HG03095 (cell line): Measurements from ENCODE around the gene CDCP1.

ENCODE experiments used
- ATAC-seq: cut with Tn5 transposase; IDR thresholded peaks from one replicate; pipeline ENCODE4 v1.9.1; 2021; ENCODE audit warnings: moderate library complexity; ENCODE audit not compliant: unreplicated experiment

The CDCP1 gene, protein sequence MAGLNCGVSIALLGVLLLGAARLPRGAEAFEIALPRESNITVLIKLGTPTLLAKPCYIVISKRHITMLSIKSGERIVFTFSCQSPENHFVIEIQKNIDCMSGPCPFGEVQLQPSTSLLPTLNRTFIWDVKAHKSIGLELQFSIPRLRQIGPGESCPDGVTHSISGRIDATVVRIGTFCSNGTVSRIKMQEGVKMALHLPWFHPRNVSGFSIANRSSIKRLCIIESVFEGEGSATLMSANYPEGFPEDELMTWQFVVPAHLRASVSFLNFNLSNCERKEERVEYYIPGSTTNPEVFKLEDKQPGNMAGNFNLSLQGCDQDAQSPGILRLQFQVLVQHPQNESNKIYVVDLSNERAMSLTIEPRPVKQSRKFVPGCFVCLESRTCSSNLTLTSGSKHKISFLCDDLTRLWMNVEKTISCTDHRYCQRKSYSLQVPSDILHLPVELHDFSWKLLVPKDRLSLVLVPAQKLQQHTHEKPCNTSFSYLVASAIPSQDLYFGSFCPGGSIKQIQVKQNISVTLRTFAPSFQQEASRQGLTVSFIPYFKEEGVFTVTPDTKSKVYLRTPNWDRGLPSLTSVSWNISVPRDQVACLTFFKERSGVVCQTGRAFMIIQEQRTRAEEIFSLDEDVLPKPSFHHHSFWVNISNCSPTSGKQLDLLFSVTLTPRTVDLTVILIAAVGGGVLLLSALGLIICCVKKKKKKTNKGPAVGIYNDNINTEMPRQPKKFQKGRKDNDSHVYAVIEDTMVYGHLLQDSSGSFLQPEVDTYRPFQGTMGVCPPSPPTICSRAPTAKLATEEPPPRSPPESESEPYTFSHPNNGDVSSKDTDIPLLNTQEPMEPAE

DNA sequence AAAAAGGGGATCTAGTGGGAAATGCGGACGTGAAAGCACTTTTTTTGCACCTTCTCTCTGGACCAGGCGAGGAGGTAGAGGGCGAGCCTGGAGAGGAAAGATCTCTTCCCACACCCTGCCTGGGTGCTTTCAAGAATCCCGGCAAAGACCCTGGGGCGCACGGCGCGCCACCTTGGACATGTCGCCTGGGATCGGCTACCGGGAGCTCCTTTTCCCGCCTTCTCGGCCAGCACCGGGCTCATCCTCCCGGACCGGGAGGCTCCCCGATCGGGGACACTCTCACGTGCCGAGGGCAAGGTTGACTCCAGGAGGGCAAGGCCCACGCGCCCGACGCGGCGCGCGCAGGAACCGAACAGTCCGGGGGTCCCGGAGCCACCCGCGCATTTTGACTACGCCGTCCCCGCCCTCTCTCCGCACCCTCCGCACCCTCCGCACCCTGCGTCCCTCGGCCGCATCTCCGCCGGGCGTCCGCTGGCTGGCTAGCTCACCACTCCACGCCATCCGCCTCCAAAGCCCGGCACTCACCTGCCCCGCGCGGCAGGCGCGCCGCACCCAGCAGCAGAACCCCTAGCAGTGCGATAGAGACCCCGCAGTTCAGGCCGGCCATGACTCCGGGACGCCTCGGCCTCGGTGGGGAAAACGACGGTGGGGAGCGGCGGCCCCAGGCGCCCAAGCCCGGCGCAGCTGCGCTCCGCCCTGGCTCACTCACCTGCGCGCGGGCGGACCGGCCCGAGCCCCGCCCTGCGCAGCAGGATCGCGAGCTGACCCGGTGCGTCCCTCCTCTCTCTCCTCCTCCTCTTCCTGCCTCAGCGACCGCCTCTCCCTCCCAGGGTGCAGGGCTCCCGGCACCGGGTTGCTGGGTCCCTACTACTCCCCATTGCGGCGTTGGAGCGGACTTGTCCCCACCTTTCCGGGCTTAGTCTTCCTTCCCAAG, at the start of gene CDCP1:
Gene CDCP1, minus strand, starts transcription at position 698 of the 934 bp plus-strand sequence. Its CDS starts 91 bp downstream, at position 607.
- no peak for ATAC-seq

DNA sequence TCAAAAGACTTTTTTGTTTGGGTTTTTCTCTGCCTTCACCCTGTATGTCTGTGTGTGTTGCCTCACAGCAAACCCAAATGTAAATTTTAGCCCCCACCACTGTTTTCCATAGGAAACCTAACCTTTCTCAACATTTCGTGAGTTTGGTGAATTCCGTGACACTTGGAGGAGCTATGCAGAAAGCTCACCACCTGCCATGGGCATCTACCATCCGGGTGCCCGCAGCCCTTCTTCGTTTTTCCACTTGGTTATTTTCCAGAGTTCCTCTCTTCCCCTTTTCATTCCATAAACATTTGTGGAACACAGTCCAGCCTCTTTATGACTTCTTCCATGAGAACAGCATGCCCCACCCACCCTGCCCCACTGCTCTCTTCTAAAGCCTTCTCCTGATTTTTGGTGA, 48.6 kb upstream of the CDCP1 start:
- ATAC-seq: no peak

DNA sequence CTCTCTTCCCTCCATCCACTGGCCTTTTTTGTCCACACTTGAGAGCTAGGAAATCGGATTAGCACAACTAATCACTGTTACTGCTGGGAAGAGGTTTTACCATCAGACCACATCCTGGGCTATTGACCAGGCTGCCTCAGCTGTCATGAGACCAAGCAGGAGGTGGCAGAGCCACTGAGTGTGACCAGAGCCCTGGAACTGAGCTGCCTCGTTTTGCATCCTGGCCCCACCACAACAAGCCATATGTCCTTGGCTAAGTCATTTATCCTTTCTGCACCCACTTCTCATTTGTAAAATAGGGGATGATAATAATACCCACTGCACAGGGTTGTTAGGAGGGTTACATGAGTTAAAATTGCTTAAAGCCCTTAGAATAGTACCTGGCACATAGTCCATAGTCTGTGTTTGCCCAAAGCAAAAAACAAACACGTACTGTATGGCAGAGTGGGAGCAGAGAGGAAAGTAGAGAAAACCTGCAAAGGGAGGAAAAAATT, 45.8 kb upstream of the CDCP1 start:
- ATAC-seq: no peak

DNA sequence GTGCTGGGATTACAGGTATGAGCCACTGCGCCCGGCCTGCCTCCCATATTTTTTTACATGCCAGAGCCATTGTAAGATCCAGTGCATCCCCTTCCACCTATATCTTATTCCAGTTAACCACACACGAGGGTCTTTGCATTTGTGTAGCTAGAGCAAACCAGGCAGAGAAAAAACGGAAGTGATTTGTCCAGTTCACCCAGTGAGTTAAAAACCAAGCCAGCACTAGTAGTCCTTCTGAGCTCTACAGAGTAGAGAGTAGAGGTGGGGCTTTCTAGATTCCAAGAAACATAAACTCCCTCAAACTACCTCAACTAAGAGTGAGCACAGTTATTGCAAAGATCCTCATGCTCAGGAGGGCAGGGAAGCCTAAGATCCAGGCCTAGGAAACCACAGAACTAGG, 45.2 kb upstream of the CDCP1 start:
- no peak for ATAC-seq

DNA sequence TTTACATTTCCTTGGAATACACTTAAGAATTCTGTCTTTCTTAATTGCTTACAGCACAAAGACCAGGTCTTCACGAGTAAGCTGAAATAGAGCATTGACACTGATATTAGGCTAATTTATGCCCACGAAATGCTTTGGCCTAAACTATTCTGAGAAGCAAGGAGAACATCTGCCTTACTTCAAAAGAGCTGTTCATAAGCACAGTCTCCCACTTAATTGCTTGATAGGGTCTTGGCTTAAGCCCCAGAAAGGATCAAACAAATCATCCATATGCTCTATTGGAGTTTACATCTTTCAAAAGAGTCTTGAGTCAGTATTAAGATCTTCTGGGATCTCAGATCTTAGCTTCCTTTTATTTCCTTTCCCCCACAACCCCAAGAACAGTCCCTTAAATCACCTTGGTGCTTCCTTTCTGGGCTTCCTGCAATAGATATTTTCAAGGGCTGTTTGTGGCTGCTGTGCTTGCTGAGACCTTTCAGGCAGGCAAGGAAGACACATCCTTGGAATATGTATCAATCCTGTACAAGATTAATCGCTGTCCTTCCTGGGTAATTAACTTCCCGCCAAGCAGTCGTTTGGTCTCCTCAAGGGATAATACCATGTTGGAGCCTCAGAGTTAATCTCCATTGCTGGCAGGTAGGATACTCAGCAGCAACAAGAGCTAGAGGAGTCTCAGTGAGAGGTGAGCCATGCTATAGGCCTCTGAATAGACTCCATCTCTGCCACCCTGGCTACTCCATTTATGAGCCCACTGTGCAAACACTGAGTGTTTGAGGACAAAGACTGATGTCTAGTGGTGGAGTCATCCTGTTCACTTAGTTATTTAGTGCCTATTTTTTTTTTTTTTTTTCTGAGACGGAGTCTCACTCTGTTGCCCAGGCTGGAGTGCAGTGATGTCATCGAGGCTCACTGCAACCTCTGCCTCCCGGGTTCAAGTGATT, 42.8 kb upstream of the CDCP1 start:
- ATAC-seq: no peak

DNA sequence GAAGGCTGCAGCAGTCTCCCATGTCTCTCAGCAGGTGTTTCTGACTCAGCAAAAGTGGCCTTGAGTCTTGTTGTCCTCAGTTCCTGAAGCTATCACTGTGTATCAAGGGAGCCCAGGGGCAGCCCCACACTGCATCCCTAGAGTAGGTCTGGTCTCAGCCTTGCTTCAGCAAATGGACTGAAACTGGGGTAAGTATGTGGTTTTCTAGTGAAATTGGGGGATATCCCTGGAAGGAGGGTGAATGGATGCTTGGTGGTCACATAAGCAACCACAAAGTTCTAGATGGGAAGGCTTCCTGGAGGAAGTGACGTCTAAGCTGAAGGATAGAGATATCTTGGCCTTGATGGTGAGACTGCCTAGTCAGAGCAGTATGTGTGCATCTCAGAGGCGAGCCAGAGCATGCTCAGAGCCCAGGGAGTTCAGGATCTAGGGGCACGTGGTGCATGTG, 41.5 kb upstream of the CDCP1 start:
- no peak for ATAC-seq

DNA sequence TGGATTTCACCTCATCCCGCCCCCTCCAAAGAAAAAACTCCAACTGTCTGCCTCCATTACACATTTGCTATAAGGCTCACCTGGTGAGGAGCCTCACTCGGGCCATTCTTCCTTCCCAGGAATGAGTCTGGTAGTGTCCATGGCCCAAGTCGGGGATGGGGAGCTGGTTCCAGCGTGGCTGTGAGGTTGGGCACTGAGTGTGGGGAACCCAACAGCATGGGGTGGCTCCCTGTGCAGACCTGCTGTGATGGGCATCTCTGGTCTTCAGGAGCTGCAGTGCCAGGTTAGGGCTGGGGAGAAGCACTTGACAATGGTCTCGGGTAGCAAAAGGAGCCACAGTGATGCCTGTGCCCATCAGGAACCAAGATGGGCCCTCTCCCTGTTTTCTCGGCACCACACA, 40.7 kb upstream of the CDCP1 start:
- no peak for ATAC-seq

DNA sequence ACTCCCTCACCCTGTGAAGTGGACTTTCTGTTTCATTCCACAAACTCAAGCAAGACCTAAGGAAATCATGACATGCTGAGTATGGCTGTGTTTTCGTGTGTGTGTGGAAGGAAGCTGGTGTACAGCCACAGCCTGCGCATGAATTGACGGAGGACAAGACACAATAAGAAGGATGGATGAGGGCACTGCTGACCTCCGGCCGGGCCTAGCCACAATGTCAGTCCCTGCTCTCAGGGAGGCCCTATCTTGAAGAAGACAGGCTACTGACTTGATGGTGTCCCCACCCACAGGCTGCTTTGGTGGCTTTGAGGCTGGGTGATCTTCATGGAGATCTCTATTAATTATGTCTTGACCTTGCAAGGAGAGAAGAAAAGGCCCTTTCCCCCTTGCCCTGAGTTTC, 39.3 kb upstream of the CDCP1 start:
- ATAC-seq: no peak

DNA sequence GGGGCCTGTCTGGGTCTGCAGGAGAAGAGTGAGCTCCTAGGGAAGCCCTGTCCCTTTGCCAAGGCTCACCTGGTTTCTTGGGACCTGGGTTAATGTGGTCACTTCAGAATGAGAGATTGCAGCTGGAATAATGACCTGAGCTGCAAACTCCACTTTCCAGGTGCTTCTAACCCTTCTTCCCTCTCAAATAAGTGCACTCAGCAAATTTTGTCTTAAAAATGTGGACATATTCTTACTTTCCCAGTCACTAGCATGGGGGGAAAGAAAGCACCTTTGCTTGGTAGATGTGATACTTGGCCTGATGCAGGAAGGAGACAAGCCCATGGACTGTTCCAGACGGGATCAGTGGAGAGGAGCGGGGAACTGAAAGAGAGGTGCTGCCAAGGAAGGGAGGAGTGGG, 38.9 kb upstream of the CDCP1 start:
- ATAC-seq: no peak

DNA sequence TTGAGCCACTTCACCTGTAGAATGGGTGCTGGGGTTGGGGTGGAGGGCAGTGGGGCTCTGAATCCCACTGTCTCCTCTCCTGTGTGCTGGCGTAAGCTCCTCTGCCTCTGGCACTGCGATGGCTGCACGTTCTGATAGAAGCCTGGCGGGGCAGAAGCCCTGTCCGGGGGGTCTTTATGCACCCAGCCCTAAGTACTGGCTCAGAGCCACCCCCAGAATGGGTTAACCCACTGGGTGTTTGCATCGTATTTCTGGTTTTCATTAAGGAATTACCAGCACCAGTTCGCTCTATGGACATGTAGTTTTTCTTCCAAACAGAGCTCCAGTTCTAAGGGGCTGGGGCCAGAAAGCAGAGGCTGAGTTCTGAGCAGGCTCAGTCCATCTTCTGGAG, 37.7 kb upstream of the CDCP1 start:
- ATAC-seq: no peak

DNA sequence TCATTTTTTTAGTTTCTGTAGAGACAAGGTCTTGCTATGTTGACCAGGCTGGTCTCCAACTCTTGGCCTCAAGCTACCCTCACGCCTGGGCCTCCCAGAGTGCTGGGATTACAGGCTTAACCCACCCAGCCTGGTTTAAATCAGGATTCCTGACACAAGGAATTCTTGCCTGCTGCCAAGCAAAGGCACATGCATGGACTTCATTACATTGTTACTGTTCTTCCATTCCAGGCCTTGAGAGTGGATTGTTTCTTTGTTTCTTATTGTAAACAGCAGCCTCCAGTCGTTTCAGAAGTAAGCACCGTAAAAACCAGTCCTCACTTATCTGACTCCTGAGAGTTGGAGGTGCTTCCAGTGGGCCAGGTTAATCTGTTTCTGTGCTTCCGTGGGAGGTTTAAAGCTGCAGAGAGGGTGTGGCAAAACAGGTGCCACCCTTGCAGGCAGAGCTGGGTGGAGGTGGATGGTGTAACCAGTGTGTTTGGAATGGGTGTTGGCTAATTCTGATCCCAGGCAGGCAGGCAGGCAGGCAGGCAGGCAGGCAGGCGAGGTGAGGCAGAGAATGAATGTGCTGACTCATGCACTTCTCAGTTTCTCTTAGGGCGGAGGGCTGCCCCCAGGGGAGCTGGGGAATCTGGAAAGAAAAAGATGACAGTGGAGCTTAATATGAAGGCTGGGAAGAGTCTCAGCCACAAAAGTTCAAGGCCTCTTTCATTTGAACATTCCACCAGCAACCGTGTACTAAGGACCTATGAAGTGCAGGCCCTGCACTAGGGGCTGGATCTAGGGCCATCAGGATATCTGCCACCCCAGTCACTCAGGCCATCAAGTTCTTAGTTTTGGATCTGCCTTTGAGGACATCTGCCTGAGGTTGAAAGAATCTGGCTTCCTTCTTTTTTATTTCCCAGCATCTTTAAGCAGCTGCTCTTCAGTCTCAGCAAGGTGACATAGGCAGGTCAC, 37.0 kb upstream of the CDCP1 start:
- no peak for ATAC-seq

DNA sequence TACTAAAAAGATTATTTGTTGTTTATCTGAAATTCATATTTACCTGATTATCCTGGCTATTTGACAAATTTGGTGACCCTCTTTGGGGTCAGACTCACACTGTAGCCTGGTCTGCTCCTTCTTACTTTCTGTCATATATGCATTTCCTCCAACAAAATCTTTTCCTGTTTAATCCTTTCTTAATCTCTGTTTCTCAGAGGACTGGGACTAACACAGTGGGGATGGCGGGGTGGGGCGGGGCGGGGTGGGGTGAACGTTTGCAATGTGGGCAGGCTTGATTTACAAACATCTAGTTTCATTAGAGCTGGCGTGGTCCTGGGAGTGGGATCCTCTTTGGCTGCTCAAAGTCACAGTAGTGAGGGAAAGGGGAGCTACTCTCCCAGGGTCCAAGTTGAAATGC, 35.3 kb upstream of the CDCP1 start:
- ATAC-seq: no peak

DNA sequence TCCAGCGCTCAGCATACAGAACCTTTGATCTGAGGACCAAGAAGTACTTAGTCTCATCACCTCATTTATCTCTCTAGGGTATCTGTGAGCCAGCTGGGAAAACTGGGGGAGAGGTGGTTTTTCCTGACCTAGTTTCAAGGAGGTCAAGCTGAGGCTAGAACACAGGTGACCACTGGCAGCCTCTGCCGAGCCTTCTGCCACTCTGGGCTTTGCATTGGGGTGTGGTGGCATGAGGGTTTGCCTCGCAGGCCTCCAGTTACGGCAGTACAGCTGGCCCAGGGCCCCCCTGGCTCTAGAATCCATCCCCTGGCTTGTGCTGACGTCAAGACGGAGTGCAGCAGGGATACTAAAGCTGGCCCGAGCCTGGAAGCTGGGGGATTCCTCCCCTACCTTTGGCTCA, 34.7 kb upstream of the CDCP1 start:
- no peak for ATAC-seq

DNA sequence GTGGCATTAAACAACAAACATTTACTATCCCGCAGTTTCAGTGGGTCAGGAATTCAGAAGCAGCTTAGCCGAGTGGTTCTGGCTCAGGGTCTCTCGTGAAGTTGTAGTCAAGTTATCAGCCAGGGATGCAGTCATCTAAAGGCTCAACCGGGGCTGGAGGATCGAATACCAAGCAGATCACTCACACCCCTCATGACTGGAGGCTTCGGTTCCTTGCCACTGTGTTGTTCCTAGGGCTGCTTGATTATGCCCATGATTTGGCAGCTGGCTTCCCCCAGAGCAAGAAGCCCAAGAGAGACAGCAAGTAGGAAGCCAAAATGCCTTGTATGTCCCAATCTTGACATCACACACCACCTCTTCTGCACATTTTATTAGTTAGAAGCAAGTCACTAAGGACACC, 33.9 kb upstream of the CDCP1 start:
- ATAC-seq: no peak

DNA sequence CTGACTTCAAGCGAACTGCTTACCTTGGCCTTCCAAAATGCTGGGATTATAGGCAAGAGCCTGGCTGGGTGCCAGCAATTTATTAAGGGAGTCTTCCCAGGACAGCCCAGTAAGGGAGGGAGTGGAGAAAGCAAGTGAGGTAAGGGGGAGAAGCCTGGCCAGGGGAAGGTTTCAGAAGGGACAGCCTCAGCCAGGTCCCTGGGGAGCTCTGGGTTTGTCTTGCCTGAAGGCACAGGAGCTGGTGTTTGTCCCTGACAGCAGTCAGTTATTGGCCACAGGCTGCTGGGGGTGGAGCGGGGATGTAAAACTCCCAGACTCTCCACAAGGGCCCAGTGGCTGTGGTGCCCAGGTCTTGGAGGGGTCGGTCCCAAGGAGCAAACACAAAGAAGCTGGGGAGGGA, 33.0 kb upstream of the CDCP1 start:
- ATAC-seq: no peak

DNA sequence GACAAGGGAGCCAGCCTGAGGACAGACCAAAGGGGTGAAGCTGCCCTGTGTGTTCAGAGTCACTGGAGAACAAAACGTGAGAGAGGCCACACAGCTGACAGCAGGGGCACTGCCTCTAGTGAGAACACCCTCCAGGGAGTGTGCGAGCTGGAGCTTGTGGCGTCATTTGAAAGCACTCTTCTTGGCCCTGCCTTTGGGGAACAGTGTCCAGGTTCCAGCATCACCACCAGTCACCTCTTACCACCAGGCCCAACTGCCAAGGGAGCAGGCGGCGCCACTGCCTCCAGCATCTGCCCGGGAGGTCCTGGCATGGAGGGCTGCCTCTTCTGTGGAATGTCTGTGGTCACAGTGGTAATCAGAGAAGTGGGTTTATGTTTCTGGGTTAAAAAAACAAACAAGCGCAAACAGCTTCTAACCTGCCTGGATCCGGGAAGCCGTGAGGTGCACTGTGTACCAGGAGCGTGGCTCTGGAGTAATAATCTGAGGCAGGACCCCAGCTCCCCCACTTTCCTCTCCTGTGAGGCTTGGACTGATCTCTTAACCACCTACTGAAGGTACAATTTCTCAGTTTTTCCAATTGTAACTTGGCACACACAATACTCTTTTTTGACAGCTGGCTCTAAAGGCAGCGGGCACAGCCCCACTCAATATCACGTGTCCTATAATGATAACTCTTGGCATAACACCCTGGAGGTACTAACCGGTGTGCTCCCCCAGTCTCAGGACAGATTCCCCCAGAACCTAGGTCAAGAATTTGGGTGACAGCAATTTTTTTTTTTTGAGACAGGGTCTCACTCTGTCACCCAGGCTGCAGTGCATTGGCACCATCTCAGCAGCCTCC, 32.2 kb upstream of the CDCP1 start:
- no peak for ATAC-seq

DNA sequence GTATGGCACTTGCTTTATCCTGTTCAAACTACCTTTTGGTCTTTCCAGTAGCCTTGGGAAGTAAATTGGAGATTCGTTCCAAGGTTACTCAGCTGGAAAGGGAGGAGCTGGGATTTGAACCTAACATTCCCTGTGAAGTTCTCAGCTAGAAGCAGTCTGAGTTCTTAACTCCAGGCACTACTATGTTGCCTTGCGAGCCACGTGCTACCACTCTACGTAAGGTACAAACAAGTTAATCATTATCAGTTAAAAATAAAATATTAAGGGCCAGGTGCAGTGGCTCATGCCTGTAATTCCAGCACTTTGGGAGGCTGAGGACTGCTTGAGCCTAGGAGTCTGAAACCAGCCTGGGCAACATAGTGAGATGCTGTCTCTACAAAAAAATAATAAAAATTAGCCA, 30.7 kb upstream of the CDCP1 start:
- ATAC-seq: no peak

DNA sequence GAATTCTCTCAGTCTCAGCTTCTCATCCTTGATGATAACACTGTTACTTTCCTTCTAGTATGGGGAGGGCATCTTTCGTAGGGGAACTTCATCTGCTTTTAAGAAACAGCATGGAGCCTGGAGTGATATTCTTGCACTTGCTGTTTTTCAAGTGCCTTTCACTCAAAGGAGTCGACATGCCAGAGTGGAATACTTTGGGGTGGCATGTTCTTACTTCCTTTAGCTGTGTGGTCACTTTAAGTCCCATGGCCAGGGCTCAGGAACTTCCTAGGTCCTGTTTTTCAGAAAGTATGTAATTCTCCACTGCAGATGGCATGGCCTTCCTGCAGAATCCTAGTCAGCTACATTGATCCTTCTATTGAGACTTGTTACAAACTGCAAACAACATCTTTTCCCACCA, 28.1 kb upstream of the CDCP1 start:
- ATAC-seq: no peak
